ENCODE results near the gene UNC45B.
"Not testable (repeated sequence)": the region's sequence is repeated elsewhere in the genome, so short reads cannot be mapped to it uniquely, and the experiment has no call there.

Gene UNC45B

GRCh38 chr17:35141681-35142466 lies 5.7 kb upstream of the UNC45B start, which contains the start of gene NLE1:
NLE1 (minus strand) TSS chr17:35142303; CDS start chr17:35142275, 28 bp downstream.
- DNase-seq (ENCODE audit: low read depth) = peak; percentile 74

- no peak for DNase-seq (ENCODE audit: low read depth)
Measured at GRCh38 chr17:35142467-35142796, 5.2 kb upstream of the UNC45B start.

GRCh38 chr17:35144840-35145239 lies 2.8 kb upstream of the UNC45B start:
- no peak for DNase-seq (ENCODE audit: low read depth)

- no peak for DNase-seq (ENCODE audit: low read depth)
Measured at GRCh38 chr17:35146214-35146833, 1.3 kb upstream of the UNC45B start.

GRCh38 chr17:35148144-35148543 lies 527 bp downstream of the UNC45B start:
- no peak for DNase-seq (ENCODE audit: low read depth)

GRCh38 chr17:35149941-35150340 lies 2.3 kb downstream of the UNC45B start:
- DNase-seq (ENCODE audit: low read depth) = no peak

- DNase-seq (ENCODE audit: low read depth) = not testable (repeated sequence)
Measured at GRCh38 chr17:35151080-35151479, 3.5 kb downstream of the UNC45B start.

GRCh38 chr17:35152421-35153140 lies 5.0 kb downstream of the UNC45B start:
- no peak for DNase-seq (ENCODE audit: low read depth)

GRCh38 chr17:35154196-35155165 lies 6.9 kb downstream of the UNC45B start:
- no peak for DNase-seq (ENCODE audit: low read depth)

GRCh38 chr17:35155246-35155645 lies 7.6 kb downstream of the UNC45B start:
- DNase-seq (ENCODE audit: low read depth) = no peak

GRCh38 chr17:35159940-35160339 lies 12.3 kb downstream of the UNC45B start:
- DNase-seq (ENCODE audit: low read depth) = no peak

- DNase-seq (ENCODE audit: low read depth) = no peak
Measured at GRCh38 chr17:35160354-35161201, 13.0 kb downstream of the UNC45B start.

- DNase-seq (ENCODE audit: low read depth) = no peak
Measured at GRCh38 chr17:35161281-35161761, 13.7 kb downstream of the UNC45B start.

GRCh38 chr17:35162755-35163154 lies 15.1 kb downstream of the UNC45B start:
- DNase-seq (ENCODE audit: low read depth) = no peak

GRCh38 chr17:35163886-35164285 lies 16.3 kb downstream of the UNC45B start:
- no peak for DNase-seq (ENCODE audit: low read depth)

GRCh38 chr17:35164716-35165115 lies 17.1 kb downstream of the UNC45B start:
- DNase-seq (ENCODE audit: low read depth) = no peak

- no peak for DNase-seq (ENCODE audit: low read depth)
Measured at GRCh38 chr17:35166526-35166925, 18.9 kb downstream of the UNC45B start.

- no peak for DNase-seq (ENCODE audit: low read depth)
Measured at GRCh38 chr17:35167046-35167445, 19.4 kb downstream of the UNC45B start.

GRCh38 chr17:35167666-35168065 lies 20.0 kb downstream of the UNC45B start:
- peak; percentile 19 for DNase-seq (ENCODE audit: low read depth)

- no peak for DNase-seq (ENCODE audit: low read depth)
Measured at GRCh38 chr17:35169835-35170363, 22.3 kb downstream of the UNC45B start.

Data from amniotic epithelial cell (primary cell).